Measurements from ENCODE around the gene RAE1.

- no peak for TF ChIP-seq CTCF (conservative IDR thresholded peaks at IDR 0.05; ENCODE audit: low read depth in 2 of 2)
- no peak for TF ChIP-seq POLR2AphosphoS5 (IDR thresholded peaks at IDR 0.05; ENCODE audit: low read depth)
- TF ChIP-seq EZH2 (IDR thresholded peaks at IDR 0.05; ENCODE audit: low read depth, unreplicated experiment) = no peak
- no peak for TF ChIP-seq CREB1 (CRISPR knock-in tag; IDR thresholded peaks at IDR 0.05; ENCODE audit: low read depth)
- no peak for TF ChIP-seq EZH2phosphoT487 (IDR thresholded peaks at IDR 0.05; ENCODE audit: unreplicated experiment)
- TF ChIP-seq ETS1 (IDR thresholded peaks at IDR 0.05) = no peak
- no peak for TF ChIP-seq STAT1 (IDR thresholded peaks at IDR 0.05; ENCODE audit: unreplicated experiment)
- no peak for TF ChIP-seq JUNB (IDR thresholded peaks at IDR 0.05; ENCODE audit: unreplicated experiment)
- no peak for TF ChIP-seq REST (IDR thresholded peaks at IDR 0.05; ENCODE audit: unreplicated experiment)
- TF ChIP-seq NANOG (IDR thresholded peaks at IDR 0.05; ENCODE audit: borderline replicate concordance) = no peak
- no peak for TF ChIP-seq ZNF114 (CRISPR knock-in tag; IDR thresholded peaks at IDR 0.05)
- no peak for TF ChIP-seq ZNF331 (CRISPR knock-in tag; IDR thresholded peaks at IDR 0.05; ENCODE audit: low read depth)
Measured at GRCh38 chr20:57327820-57328219, 23.2 kb upstream of the RAE1 start.
